HFFc6 (cell line): ENCODE measurements around the gene THSD4. TPM values are rescaled to one million over a fixed set of nuclear protein-coding genes. Genes with fewer than 3 reads are reported as not detected.

Experiments
- DNase-seq: peaks from one replicate; pipeline ENCODE4 v3.0.0-alpha.2; 2018
- H3K27ac Mint-ChIP-seq: 2 replicates; pipeline ENCODE4 v1.8.0; 2020; ENCODE audit warnings: mild to moderate bottlenecking, mixed read lengths
- H3K27me3 Mint-ChIP-seq: 2 replicates; pipeline ENCODE4 v1.8.0; 2021; ENCODE audit warnings: mild to moderate bottlenecking, moderate library complexity, mixed read lengths; ENCODE audit not compliant: insufficient read depth
- H3K36me3 Mint-ChIP-seq: 2 replicates; pipeline ENCODE4 v1.8.0; 2021; ENCODE audit warnings: low read depth, mixed read lengths
- H3K4me1 Mint-ChIP-seq: 2 replicates; pipeline ENCODE4 v1.8.0; 2020; ENCODE audit warnings: low read depth, mixed read lengths
- H3K4me3 Mint-ChIP-seq: 2 replicates; pipeline ENCODE4 v1.8.0; 2020; ENCODE audit warnings: mild to moderate bottlenecking, moderate library complexity, mixed read lengths
- H3K9me3 Mint-ChIP-seq: 2 replicates; pipeline ENCODE4 v1.8.0; 2020; ENCODE audit warnings: mild to moderate bottlenecking, mixed read lengths
- total RNA-seq, 6 experiments: library from RNA; stranded (reverse); fragmentation: NEBNext Ultra II Directional; extraction: Animal tissue kit (Norgen Biotek cat#: 25700); gene quantifications; 2 replicates in 1 of 6; 3 replicates in 5 of 6; pipeline ENCODE4 v1.2.3, GENCODE V29; 2021
- TF ChIP-seq, protein P1 (sequence below): fragments of 200-600 bp; sonication (generic); IDR thresholded peaks from 2 replicates; pipeline ENCODE4 v1.5.0; 2021; ENCODE audit warnings: antibody characterized with exemption, mild to moderate bottlenecking

THSD4 gene
- total RNA-seq, 6 experiments from 2014 or later = 32.7 to 39.1 (median 36.4) TPM

DNA sequence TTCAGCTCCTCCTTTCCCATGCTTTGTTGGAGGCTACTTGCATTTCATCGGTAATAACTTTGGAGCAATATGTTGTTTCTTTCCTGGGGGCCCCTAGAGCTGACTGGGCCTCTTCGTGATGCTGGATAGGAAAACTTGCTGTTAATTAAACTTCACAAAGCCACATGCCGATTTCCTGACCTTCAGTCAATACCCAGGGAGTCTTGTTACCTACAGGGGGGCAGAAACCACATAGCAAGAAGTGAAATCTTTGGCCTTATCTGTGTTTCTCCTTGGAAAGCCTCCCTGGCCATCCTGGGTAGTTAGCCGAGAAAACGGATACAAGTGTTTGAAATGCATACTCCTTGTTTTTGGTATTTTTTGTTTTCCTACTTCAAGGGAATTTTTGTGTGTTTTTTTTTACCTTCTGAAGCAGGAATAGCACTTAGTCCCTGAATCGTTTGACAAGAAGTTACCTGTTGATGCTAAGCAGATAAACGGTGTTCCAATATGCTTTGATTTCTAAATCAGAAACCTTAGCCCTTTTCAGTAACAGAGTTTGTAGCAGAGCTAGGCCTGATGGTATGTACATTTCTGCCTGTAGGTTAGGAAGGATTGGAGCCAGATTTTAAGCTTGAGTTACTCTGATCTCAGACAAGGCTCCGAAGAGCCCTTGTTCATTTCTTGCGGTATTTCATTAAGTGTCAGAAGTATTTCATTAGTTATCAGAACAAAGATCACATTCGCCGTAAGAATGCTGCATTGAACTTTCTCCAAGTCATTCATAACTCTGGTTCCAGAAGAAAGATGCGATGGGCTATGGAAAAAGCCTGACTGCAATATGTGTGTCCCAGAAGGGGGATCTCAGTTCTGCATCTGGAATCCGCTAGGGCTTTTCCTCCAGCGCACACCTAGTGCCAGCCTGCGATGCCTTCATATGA is 111.5 kb downstream of the THSD4 start:
- TF ChIP-seq, protein P1, sequence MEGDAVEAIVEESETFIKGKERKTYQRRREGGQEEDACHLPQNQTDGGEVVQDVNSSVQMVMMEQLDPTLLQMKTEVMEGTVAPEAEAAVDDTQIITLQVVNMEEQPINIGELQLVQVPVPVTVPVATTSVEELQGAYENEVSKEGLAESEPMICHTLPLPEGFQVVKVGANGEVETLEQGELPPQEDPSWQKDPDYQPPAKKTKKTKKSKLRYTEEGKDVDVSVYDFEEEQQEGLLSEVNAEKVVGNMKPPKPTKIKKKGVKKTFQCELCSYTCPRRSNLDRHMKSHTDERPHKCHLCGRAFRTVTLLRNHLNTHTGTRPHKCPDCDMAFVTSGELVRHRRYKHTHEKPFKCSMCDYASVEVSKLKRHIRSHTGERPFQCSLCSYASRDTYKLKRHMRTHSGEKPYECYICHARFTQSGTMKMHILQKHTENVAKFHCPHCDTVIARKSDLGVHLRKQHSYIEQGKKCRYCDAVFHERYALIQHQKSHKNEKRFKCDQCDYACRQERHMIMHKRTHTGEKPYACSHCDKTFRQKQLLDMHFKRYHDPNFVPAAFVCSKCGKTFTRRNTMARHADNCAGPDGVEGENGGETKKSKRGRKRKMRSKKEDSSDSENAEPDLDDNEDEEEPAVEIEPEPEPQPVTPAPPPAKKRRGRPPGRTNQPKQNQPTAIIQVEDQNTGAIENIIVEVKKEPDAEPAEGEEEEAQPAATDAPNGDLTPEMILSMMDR = no peak
- H3K36me3 Mint-ChIP-seq = peaks cover 26% of the 10 kb centered on the region
- no peak overlapping the region for H3K4me3 Mint-ChIP-seq
- H3K27me3 Mint-ChIP-seq = peaks cover 3% of the 10 kb centered on the region
- DNase-seq = no peak
- H3K4me1 Mint-ChIP-seq = 0 out of 2 replicates have a peak, but pooled peaks cover 7% of the 10 kb centered on the region
- no peak overlapping the region for H3K27ac Mint-ChIP-seq
- no peaks in the 10 kb centered on the region for H3K9me3 Mint-ChIP-seq

DNA sequence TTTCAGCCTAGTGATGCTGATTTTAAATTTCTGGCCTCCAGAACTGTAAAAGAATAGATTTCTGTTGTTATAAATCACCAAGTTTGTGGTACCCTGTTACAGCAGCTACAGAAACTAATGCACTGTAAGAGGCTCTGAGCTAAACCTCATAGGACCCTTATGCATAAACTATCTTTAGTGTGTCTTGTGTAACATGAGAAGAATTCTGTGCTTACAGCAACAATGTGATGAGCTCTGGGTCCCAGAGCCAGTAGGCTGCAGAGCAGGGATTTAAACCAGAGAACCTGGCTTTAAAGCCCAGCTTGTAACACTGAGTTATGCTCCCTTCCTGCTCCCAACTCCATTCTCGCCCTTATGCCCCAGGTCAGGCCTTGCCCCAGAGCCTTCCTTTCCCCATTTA is 113.1 kb downstream of the THSD4 start:
- Mint-ChIP-seq H3K4me3 (no peak overlapping the region), H3K36me3 (peaks cover 31% of the 10 kb centered on the region), H3K9me3 (no peaks in the 10 kb centered on the region), H3K27ac (no peak overlapping the region), H3K27me3 (peaks cover 3% of the 10 kb centered on the region), H3K4me1 (peaks cover 7% of the 10 kb centered on the region; the same call in 1 of the 2 replicates)
- TF ChIP-seq, protein P1 = no peak
- no peak for DNase-seq

DNA sequence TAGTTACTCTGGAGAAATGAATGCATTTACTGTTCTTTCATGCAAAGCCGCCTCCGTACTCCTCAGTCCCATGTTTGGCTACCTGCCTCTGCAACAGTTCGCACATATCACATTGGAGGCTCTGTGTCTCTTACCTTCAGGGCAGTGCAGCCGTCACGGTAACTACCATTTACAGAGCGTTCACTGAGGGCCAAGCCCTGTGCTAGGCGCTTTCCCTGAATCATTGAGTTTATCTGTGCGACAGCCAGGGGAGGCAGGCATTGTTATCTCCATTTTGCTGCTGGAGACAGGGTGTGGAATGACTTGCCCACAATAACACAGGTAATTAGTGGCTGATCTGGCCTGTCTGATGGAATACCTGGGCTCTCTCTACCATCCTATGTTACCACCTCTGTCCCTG is 115.0 kb downstream of the THSD4 start:
- TF ChIP-seq, protein P1 = no peak
- Mint-ChIP-seq H3K4me1 (peaks cover 7% of the 10 kb centered on the region; the same call in 1 of the 2 replicates), H3K36me3 (peaks cover 33% of the 10 kb centered on the region), H3K9me3 (no peaks in the 10 kb centered on the region), H3K27ac (no peak overlapping the region), H3K4me3 (no peak overlapping the region), H3K27me3 (peaks cover 1% of the 10 kb centered on the region; the same call in 1 of the 2 replicates)
- no peak for DNase-seq

DNA sequence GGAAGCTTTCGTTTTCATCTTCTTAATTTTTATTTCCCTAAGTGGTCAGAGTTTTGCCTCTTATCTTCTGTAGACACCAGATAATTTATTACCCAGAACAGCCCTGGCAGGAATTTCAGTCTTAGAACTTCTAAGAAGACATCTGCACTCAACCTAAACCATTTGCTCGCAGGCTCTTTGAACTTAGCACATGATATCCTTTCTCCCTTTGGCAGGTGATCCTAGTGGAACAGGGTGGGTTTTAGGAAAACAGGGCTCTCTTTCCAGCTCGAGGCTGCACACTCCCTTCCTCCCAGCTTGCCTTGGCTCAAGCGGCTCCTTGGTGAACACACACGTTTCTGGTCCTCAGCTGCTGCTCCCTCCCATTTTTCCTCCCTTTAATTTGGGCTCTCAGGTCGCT is 116.5 kb downstream of the THSD4 start:
- no peak overlapping the region for H3K4me3 Mint-ChIP-seq
- TF ChIP-seq, protein P1 = no peak
- peaks cover 36% of the 10 kb centered on the region for H3K36me3 Mint-ChIP-seq
- no peak for DNase-seq
- no peak overlapping the region for H3K27ac Mint-ChIP-seq
- no peaks in the 10 kb centered on the region; the same call in 1 of the 2 replicates for H3K27me3 Mint-ChIP-seq
- H3K9me3 Mint-ChIP-seq = no peaks in the 10 kb centered on the region
- peaks cover 10% of the 10 kb centered on the region for H3K4me1 Mint-ChIP-seq

DNA sequence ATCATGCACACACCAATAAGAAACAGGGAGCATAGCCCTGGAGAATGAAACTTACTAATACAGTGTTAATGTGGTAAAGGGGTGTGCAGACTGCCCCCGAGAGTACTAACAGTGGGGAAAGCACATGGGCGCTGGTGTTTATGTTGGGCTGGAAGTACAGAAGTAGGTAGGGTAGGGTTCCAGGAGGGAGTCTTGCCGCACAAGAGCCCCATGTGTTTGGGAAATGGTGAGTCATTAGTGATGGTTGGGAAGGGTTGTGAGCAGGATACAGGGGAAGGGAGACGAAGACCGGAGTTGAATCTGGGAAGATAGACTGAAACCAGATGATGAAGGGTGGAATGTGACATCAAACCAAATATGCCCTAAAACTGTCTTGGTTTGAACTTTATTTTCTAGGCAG is 117.1 kb downstream of the THSD4 start:
- Mint-ChIP-seq H3K27me3 (no peaks in the 10 kb centered on the region; the same call in 1 of the 2 replicates), H3K4me1 (peaks cover 16% of the 10 kb centered on the region), H3K4me3 (no peak overlapping the region), H3K27ac (no peak overlapping the region), H3K36me3 (peaks cover 33% of the 10 kb centered on the region), H3K9me3 (no peaks in the 10 kb centered on the region)
- no peak for DNase-seq
- TF ChIP-seq, protein P1 = no peak
